A172 (cell line): ENCODE results near the gene OR52E4. TPM values are rescaled to one million over a fixed set of nuclear protein-coding genes. Genes with fewer than 3 reads are reported as not detected.

ENCODE experiments used
- DNase-seq: peaks from one replicate; pipeline ENCODE4 v3.0.0-alpha.2; 2015; ENCODE audit warnings: low spot score
- total RNA-seq: library from RNA; depleted of rRNA; stranded (reverse); fragments of >200 nt; shearing (Covaris generic); gene quantifications from 2 replicates; pipeline ENCODE4 v1.2.3, GENCODE V29; 2014; rRNA removed

The OR52E4 gene
- total RNA-seq, 1 experiment from 2014 or later, result not detected

- no peak for DNase-seq
Observed at GRCh38 chr11:5929571-5930368, 49.3 kb downstream of the OR52E4 start.

GRCh38 chr11:5930614-5931013, 50.2 kb downstream of the OR52E4 start:
- no peak for DNase-seq

- no peak for DNase-seq
Observed at GRCh38 chr11:5931061-5931460, 50.6 kb downstream of the OR52E4 start.

GRCh38 chr11:5932671-5933070, 52.2 kb downstream of the OR52E4 start:
- no peak for DNase-seq

GRCh38 chr11:5933116-5933515, 52.7 kb downstream of the OR52E4 start:
- DNase-seq, result no peak

Other genes with a start within 250 kb of the OR52E4 start
- gene TRIM5, start 195.6 kb upstream of the OR52E4 start, total RNA-seq, result 32.9 and 47.7 TPM in 2 replicates
- 34.9 and 43.0 TPM in 2 replicates for gene TRIM22, start 190.8 kb upstream of the OR52E4 start, total RNA-seq
- gene OR56B1, start 144.2 kb upstream of the OR52E4 start, total RNA-seq, result not detected in 2 replicates
- not detected in 2 replicates for gene OR52N4, start 126.4 kb upstream of the OR52E4 start, total RNA-seq
- gene OR52N5, start 97.3 kb upstream of the OR52E4 start, total RNA-seq, result not detected in 2 replicates
- gene OR52N1, start 89.4 kb upstream of the OR52E4 start, total RNA-seq, result not detected in 2 replicates
- not detected in 2 replicates for gene OR52N2, start 71.7 kb upstream of the OR52E4 start, total RNA-seq
- not detected in 2 replicates for gene OR52E6, start 38.7 kb upstream of the OR52E4 start, total RNA-seq
- gene OR52E8, start 22.9 kb upstream of the OR52E4 start, total RNA-seq, result not detected in 2 replicates
- gene OR52E5, start 12.6 kb downstream of the OR52E4 start, total RNA-seq, result not detected in 2 replicates
- gene OR56A3, start 61.6 kb downstream of the OR52E4 start, total RNA-seq, result not detected in 2 replicates
- gene OR56A5, start 87.9 kb downstream of the OR52E4 start, total RNA-seq, result not detected in 2 replicates
- gene OR52L1, start 106.4 kb downstream of the OR52E4 start, total RNA-seq, result not detected in 2 replicates
- not detected in 2 replicates for gene OR56A4, start 126.3 kb downstream of the OR52E4 start, total RNA-seq
- not detected in 2 replicates for gene OR56A1, start 150.1 kb downstream of the OR52E4 start, total RNA-seq
- not detected in 2 replicates for gene OR56B4, start 227.1 kb downstream of the OR52E4 start, total RNA-seq